ENCODE data around the gene CIDEC. TPM values are rescaled to one million over a fixed set of nuclear protein-coding genes. Genes with fewer than 3 reads are reported as not detected.

The CIDEC gene
- total and polyA plus RNA-seq, 2 of the 13 experiments (the other 11 are each of a cell fraction or from before 2014, with no cell fraction given), result 2.5 to 10.4 TPM

GRCh38 chr3:9898467-9899241 is 18.6 kb upstream of the CIDEC start (continued):
- TF ChIP-seq ZHX2 (IDR thresholded peaks at IDR 0.05; ENCODE audit: low read depth) (0 out of 2 replicates have a peak, but pooled peaks have one; percentile 27), ZHX2 (CRISPR knock-in tag; IDR thresholded peaks at IDR 0.05; ENCODE audit: borderline replicate concordance) (no peak), ZNF710 (CRISPR knock-in tag; IDR thresholded peaks at IDR 0.05; ENCODE audit: borderline replicate concordance) (0 out of 2 replicates have a peak, but pooled peaks have one; percentile 15), FOSL2 (CRISPR knock-in tag; IDR thresholded peaks at IDR 0.05) (peak; percentile 24; the same call in 1 of the 2 replicates), ZNF687 (CRISPR knock-in tag; IDR thresholded peaks at IDR 0.05) (peak; percentile 44), ZNF282 (IDR thresholded peaks at IDR 0.05; ENCODE audit: partially characterized antibody) (no peak), GTF3A (CRISPR knock-in tag; conservative IDR thresholded peaks at IDR 0.05) (0 out of 2 replicates have a peak, but pooled peaks have one; percentile 16), MXD3 (CRISPR knock-in tag; IDR thresholded peaks at IDR 0.05) (no peak), HINFP (CRISPR knock-in tag; IDR thresholded peaks at IDR 0.05; ENCODE audit: low read depth) (no peak), KDM1A (CRISPR knock-in tag; IDR thresholded peaks at IDR 0.05) (peak; percentile 91), SMAD9 (CRISPR knock-in tag; IDR thresholded peaks at IDR 0.05) (no peak), PBX3 (CRISPR knock-in tag; IDR thresholded peaks at IDR 0.05; ENCODE audit: borderline replicate concordance) (no peak)

Measured in HepG2 (cell line).